Muscle of arm (tissue), 12 donors: ENCODE results near the gene CCR9. TPM values are rescaled to one million over a fixed set of nuclear protein-coding genes. Genes with fewer than 3 reads are reported as not detected.

Source experiments
- DNase-seq: peaks from one replicate; pipeline ENCODE4 v3.0.0-alpha.2; 2013
- polyA plus RNA-seq, 12 donors: library from polyadenylated mRNA; unstranded; fragments of 120-200 nt; gene quantifications; one replicate each; pipeline ENCODE4 v1.2.1, GENCODE V29; 2013; ENCODE audit not compliant: insufficient read length in 12 of 12

Gene CCR9
- polyA plus RNA-seq, 12 donors = 0.07 TPM; not detected in 11

DNA sequence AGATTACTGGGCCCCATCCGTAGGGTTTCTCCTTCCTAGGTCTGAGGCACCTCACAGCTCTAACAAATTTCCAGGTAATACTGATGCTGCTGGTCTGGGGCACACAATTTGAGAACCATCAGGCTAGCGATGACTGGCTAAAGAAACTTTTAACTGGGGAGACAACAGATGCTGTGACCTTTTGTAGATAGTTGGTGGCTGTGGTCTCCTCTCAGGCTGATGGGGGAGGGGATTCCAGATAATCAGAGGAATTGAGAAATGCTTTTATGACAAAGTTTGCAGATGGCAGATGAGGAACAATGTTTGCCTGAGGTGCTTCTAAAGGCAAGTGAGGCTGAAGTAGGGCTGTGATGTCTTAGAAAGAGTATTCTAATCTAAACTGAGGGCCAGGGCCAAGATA lies 13.8 kb upstream of the CCR9 start:
- DNase-seq = no peak

DNA sequence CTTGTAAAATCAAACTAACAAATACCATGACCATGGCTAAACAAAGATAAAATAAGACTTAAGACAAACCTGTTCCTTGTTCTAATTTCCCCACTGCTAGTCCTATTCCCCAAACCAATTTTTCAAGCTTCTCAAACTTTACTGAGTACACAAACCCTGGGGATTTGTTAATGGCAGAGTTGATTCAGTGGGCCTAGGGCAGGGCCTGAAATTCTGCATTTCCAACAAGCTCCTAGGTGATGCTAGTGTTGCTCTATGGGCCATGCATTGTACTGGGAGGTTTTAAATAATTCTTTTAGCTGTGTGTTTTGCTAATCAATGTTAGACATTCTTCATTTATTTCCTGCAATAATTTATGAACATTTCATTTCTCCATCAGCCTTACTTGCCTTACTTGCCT lies 13.3 kb upstream of the CCR9 start:
- DNase-seq = no peak

DNA sequence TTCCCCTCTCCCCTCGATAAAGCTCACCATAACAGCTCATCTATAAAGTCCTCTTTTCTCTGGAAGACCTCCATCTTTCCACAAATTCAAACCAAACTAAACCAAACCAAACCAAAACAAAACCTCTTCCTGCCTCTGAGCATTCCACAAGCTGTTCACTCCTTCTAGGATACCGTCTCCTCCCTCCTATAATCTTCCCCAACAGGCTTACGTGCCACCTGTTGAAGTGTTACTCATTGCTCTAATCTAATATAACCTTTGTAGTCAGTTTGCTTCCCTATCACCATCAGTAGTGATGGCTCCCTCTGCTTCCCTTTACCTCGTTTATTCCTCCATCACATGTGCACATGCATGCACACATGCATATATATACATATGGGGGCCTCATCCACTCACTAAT lies 12.7 kb upstream of the CCR9 start:
- no peak for DNase-seq

DNA sequence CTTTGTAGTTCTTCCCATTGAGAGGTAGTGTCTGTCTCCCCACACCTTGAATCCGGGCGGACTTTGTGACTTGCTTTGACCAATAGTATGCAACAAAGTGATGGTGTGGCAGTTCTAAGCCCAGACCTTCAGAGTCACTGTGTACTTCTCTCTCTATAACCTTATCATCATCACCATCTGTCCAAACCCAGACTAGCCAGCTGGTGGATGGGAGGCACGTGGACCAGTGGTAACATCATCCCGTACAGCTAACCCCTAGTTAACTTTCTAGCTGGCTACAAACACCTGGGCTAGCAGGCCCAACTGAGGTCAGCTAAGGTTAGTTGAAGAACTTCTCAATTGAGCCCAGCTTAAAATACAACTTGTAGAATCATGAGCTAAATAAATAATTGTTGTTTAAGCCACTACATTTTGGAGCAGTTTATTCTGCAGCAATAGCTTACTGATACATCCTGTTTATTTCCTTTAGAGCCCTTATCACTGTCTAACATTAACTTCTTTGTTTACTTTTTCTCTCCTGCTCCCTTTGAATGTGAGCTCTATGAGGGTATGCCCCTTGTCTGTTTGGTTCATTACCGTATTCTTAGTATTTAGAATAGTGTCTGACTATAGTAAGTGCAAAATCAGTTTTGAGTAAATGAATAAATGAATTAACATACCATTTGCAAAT lies 11.5 kb upstream of the CCR9 start:
- no peak for DNase-seq

DNA sequence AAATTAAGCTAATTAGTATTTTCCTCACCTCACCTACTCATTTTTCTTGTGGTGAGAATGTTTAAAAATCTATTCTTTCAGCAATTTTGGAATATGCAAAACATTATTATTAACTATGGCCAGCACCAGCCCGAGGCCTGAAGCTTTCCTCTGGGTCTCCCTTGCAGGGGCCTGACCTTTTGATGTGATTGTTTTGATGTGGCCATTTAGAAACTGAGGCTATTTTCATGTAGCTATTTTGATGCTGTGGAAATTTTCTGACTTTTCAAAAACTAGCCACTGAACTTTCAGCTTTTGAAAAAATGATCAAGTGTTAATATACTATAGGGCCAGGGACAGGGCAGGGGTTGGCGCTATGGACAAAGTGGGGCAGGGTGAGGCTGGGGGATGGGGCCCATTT lies 8.2 kb upstream of the CCR9 start:
- DNase-seq = no peak

DNA sequence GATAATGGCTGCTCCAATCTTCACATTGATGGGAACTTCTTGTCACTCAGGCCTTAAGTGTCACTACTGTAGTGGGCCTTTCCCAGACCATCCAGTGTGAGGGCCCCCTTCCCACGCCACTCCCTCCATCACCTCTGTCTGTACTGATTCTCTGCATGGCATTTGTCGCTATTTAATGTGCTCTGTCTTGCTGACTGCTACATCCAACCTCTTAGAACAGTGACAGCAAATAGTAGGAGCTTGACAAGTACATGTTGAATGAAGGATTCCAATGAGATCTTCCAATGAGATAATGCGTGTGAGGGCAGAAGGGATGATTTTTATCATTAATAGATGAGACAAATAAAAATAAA lies 5.6 kb upstream of the CCR9 start:
- DNase-seq = no peak

DNA sequence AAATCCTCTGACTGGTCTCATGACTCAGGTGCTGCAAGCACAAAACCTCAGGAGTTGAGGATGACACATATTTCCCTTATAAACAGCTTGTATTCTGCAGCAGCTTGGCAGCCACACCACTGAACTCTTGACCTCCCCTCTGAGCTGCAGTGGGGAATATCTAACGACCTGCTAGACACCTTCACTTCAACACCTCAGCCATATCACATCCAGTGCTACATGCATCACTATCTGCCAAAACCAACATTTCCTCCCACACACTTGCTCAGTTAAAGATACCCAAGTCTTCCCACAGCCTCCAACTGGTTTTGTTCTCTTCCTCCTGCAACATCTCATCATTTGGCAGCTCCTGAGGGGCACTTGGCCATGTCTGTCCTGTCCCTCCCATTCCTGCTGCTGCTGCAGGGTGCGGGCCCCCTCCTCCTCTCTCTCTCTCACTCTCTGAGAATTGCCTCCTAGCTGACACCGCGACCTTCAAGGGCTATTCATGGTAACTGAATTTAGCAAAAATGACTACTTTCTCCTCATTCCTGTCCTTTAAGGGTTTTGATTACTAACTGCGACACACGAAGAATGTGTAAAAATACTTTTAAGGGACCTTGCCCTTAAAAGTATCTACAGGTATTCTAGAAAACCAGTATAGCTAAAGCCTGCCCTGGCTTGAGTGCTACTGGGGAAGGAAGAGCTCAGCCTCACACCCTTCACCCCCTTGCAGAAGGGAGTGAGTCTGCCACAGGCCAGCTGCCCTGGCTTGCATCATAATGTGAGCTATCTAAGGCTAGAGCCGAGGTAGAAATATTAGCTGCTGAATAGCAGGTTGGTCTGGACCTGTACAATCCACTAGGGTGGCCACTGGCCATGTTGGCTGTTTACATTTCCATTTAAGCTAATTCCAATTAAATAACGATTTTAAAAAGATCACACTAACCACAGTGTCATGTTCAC lies 5.0 kb upstream of the CCR9 start:
- DNase-seq = no peak

DNA sequence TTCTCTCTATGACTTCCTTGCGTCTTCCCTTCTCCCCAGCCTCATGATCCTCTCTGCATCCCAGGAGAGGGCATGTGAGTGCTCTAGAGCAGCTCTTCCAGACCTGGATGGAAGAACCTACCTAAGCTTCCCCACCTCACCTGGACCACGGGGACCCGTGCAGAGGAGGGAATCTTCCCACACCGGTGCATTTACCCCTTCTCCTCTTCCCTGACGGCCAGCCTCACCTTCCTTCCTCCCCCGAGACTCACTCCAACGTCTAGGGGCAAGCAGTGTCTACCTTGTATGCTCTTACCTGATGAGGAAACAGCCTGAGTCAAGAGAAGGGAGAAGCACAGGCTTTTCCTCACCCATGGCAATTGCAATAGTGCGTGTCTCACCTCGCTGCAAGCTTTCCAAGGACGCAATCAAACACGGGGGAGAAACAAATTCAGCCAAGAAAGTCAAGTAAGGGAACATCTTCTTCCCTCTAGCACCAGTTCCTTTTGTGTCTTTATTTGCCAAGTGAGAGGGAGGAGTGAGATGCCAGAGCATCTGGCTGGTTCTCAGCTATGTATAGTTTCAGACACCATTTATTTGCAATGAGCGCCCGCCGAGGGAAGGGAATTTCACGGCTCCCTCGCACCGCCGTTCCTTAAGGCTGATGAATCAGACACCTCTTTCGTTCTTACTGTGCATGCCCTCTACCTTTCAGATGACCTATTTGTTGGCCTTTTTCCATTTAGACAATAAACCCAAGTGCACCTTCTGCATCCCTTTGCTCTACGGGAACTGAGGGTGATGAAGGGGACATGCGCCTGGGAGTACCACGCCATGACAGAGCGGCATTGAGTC lies 1.8 kb upstream of the CCR9 start:
- no peak for DNase-seq

DNA sequence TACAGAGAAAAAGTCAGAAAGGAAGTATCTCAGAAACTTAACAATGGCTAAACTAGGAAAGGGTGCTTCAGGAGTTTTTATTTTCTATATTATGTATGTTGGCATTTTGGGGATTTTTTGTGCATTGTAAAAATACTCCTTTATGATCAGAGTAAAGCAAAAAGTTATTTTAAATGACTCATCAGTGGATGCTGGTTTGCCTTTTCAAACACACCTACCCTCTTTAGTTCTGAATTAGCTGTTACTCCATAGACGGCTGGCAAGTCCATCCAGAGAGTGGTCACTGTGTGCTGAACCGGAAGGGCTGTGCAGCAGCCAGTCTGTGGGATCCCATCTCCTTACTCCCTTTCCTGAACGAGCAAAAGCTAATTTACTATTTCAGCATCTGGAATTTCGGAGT lies 942 bp downstream of the CCR9 start:
- DNase-seq = no peak

DNA sequence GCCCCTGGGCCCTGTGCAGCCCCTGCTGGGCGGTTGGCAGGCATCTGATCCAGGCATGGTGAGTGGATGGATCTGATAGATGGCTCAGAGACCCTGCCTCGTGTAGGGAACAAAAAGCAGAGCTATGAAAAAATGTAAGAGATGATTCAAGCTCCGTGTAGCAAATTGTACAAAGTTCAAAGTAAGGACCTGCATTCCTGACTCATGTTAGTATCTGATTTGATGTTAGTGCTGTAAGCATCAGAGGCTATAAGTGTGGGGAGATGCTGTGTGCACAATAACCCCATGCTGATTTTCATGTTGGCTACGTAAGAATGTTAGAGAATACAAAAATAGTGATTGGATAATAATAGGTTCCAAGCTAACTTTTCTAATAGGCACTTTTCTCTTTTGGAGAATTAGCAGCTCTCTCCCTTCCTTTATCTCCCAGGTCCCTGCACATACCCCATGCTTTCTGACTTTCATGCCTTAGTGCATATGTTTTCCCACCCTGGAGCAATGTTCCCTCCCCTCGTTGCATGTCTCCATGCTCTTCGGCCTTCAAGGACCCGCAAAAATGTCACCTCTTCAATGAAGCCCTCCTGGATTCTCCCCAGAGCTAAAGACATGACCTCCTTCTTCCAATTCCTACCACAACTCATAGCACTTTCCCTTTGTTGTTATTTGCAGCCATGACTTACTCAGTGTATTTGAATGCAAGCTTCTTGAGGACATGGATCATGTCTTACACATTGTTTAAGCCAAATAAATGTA lies 1.6 kb downstream of the CCR9 start:
- no peak for DNase-seq

DNA sequence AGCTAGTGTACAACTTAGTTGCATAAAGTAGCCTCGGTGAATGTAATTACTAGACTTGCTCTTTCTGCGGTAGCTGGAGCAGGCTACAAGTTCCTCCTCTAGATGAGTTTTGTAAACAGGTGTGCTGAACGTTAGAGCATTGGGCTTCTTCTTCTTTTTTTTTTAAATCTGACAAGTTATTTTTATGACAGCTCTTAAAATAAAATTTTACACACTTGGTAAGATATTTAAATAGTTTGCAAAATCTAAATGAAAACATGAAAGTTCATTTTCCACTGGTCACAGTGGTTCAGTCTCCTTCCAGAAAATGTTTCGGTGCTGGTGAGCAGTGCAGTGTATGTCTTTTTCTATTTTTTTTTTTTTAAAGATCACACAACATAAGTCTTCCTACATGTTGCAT lies 3.0 kb downstream of the CCR9 start:
- DNase-seq = no peak

DNA sequence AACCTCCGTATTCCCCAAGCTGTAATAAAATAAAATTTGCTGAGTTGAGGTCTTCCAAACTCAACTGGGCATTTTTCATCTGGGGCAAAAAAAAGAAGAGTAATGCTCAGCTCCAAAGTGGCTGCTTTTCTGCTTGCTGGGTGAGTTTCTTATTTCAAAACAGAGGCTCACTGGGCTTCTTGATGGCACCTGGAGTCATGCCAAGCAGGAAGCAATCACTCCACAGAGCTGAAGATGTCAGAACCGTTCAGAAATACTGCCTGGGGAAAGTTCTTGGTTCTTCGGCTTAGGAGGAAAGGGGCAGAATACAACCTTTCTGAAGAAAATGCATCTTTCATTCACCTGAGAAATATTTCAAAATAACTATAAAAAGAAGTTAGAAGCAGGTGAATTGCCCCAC lies 4.1 kb downstream of the CCR9 start:
- DNase-seq = no peak

DNA sequence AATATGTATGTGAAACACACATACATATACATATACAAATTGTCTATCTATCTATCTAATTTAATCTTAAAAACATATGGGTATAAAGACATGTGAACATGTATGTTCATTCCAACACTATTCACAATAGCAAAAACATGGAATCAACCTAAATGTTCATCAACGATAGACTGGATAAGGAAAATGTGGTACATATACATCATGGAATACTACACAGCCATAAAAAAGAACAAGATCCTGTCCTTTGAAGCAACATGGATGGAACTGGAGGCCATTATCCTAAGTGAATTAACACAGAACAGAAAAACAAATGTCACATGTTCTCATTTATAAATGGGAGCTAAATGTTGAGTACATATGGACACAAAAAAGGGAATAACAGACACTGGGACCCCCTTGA lies 5.8 kb downstream of the CCR9 start:
- no peak for DNase-seq

DNA sequence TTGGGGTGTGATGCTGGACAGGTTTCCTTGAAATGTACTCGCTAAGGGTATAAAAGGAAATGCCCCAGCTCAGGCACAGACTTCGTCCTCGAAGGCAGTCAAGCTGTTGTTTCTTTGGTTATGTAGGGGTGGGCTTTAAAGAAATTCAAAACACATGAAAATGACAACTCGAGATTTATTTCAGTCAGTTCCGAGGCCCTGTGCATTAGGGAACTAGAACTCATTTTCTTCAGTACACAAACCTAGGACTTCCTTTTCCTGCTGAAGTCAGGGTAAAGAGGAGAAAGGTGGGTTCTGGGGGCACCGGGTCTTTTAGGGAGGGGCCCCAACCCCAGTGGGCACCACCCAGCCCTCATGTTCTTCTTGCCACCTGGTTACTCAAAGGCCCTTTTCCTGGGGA lies 7.7 kb downstream of the CCR9 start:
- DNase-seq = no peak

DNA sequence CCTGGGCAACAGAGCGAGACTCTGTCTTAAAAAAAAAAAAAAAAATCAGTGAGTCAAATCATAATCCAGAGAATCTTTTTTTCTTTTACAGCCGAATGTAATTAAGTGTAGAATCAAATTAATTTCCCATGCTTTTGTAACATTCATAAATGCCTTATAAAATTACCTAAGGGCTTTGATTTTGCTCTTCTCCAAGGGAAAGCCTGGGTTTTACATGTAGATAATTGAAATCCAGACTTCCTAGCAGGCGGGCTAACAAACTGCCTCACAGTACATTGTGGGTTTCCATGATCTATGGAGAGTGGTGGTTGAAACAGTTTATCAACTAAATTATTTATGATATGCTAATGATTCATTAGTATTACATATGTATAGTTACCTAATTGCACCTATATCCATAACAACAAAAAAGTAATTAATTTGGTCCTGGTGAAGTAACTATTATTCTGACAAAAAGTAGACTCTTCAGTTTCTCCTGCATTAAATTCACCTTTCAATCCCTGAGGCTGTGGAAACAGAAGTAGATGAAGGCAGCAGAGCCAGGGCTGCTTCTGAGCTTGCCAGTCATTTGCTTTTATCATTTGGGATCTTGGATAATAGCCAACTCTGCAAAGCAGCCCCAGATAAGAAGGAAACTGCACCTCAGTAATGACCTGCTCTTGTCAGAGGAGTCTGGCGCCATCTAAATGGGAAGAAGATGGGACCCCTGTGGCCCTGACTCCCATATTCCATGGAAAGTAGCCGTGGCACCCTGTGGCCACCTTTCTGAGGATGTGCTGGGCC lies 9.5 kb downstream of the CCR9 start:
- DNase-seq = no peak

DNA sequence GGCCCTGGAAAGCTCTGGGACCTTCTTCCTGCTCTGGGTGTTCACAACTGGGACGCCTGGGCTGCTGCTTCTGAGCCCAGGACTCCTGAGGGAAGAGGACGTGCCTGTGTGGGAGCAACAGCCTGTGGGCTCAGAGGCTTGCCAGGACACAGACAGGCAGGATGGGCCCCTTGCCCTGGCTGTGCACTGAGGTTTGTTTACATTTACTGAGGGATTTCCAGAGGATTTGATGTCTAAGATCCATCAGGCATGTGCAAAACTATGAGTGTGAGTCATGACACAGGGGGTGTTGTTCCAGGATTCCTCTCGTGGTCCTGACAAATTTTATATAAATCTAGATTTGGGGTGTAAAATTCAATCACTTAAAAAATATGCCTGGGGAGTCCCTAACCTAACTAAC lies 10.6 kb downstream of the CCR9 start:
- no peak for DNase-seq

DNA sequence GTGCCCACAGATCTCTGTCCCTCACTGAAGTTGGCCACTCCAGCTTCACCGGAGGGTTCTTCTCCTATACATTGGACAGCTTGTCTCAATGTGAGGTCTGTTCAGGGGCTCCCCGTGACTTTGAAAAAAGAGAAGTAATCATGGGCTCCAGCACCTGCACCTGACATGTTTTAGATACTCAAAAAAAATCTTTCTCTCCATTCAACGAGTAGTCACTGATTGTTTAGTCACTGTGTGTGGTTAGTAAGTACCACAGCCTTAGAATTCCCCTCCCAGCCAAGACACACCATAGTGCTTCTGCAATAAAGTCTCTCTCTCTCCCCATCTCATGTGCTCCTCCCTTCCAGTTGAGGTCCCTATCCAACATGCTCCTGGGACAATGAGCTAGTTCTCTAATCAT lies 18.6 kb downstream of the CCR9 start:
- DNase-seq = no peak

DNA sequence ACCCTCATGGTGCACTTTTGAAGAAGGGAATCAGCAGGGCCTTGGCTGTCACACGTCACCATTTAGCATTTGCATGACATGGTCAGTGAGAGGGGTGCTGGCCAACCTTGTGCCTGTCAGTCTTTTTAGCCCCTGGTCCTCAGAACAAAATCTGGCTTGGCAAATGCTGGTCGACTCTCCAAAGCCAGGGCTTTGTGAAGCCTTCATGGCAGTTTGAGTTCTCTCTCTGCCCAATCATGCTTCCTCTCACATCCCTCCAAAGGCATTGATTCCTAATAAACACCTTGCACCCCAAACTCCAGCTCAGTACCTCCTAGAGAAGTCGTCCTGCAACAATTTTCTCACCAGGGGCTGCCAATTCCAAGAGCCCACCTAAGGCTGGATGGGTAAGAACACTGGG lies 19.4 kb downstream of the CCR9 start:
- no peak for DNase-seq

DNA sequence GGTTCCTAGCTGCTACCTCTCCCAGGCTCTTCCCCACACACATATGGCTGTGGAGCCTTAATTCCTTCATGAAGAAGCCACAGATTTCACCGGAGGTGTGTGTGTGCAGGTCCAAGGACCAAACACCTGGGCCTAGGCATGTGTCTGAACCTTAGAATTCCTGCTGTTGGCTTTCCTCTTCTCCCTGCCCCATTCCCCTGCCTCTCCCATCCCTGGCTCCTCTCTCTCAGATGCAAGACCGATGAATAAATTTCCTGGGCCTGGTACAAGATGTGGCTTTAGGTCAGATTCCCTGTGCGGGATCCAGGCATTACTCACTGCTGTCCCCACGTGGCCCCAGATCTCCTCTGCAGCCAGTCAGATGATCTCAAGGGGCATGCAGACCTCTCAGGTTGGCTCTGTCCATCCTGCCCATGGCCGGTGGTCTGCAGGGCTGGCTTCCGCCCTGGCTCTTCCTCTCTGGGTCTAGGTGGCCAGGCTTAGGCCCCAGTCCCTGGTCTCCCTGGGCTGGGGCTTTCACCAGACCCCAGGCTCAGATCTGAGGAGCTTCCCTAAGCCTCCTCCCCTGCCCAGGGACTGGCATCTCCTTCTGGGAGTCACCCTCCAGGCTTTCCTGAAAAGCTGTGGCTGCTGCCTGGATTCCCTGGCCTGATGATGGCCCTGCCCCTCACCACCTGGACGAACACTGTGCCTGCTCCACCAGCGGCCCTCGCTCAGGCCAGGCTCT lies 20.5 kb downstream of the CCR9 start:
- no peak for DNase-seq
